Activated CD4-positive, alpha-beta T cell treated with anti-CD3 and anti-CD28 coated beads, Interleukin-2, amount 50 U/mL, for 48 hours (primary cell): ENCODE measurements around the gene KNOP1.

Source experiments
- DNase-seq, 2 experiments: peaks; one replicate each; pipeline ENCODE4 v3.0.0-alpha.2; 2020

Gene KNOP1

GRCh38 chr16:19705843-19706242, 12.2 kb downstream of the KNOP1 start:
- no peak for DNase-seq

- no peak for DNase-seq
Observed at GRCh38 chr16:19705146-19705501, 12.9 kb downstream of the KNOP1 start.

- DNase-seq: no peak
Observed at GRCh38 chr16:19704321-19705145, 13.5 kb downstream of the KNOP1 start.

GRCh38 chr16:19703172-19703889, 14.7 kb downstream of the KNOP1 start:
- no peak for DNase-seq

GRCh38 chr16:19701091-19701490, 16.9 kb downstream of the KNOP1 start:
- no peak for DNase-seq

GRCh38 chr16:19700319-19700781, 17.7 kb downstream of the KNOP1 start:
- no peak for DNase-seq

GRCh38 chr16:19699472-19699871, 18.6 kb downstream of the KNOP1 start:
- DNase-seq: no peak

- peak; percentile 11 to 29 for DNase-seq
Observed at GRCh38 chr16:19698480-19699465, 19.3 kb downstream of the KNOP1 start.

- no peak for DNase-seq
Observed at GRCh38 chr16:19697756-19698318, 20.2 kb downstream of the KNOP1 start.

- no peak for DNase-seq
Observed at GRCh38 chr16:19696961-19697360, 21.1 kb downstream of the KNOP1 start.

- DNase-seq: peak; percentile 57 to 64
Observed at GRCh38 chr16:19696328-19696727, 21.7 kb downstream of the KNOP1 start.

- DNase-seq: no peak
Observed at GRCh38 chr16:19694989-19695388, 23.0 kb downstream of the KNOP1 start.

- DNase-seq: no peak
Observed at GRCh38 chr16:19691161-19691711, 26.8 kb downstream of the KNOP1 start.

GRCh38 chr16:19690196-19690595, 27.8 kb downstream of the KNOP1 start:
- DNase-seq: no peak

- DNase-seq: no peak
Observed at GRCh38 chr16:19689342-19689741, 28.7 kb downstream of the KNOP1 start.

GRCh38 chr16:19688396-19689024, 29.5 kb downstream of the KNOP1 start:
- no peak for DNase-seq

- DNase-seq: no peak
Observed at GRCh38 chr16:19687279-19687678, 30.7 kb downstream of the KNOP1 start.

- no peak for DNase-seq
Observed at GRCh38 chr16:19685176-19685575, 32.9 kb downstream of the KNOP1 start.

GRCh38 chr16:19683453-19684236, 34.4 kb downstream of the KNOP1 start:
- no peak for DNase-seq

GRCh38 chr16:19681637-19682036, 36.4 kb downstream of the KNOP1 start:
- no peak for DNase-seq

GRCh38 chr16:19680881-19681340, 37.1 kb downstream of the KNOP1 start:
- no peak for DNase-seq
